Measurements from ENCODE around the gene ETV7.
"Not testable (repeated sequence)": the region's sequence is repeated elsewhere in the genome, so short reads cannot be mapped to it uniquely, and the experiment has no call there.

ETV7 gene

DNA sequence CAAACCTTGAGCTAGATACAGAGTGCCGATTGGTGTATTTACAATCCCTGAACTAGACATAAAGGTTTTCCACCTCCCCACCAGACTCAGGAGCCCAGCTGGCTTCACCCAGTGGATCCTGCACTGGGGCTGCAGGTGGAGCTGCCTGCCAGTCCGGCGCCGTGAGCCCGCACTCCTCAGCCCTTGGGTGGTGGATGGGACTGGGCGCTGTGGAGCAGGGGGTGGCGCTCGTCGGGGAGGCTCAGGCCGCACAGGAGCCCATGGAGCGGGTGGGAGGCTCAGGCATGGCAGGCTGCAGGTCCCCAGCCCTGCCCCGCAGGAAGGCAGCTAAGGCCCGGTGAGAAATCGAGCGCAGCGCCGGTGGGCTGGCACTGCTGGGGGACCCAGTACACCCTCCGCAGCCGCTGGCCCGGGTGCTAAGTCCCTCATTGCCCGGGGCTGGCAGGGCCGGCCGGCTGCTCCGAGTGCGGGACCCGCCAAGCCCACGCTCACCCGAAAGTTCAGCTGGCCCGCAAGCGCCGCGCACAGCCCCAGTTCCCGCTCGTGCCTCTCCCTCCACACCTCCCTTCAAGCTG, 23.3 kb downstream of the ETV7 start:
- not testable (repeated sequence) for DNase-seq (ENCODE audit: low read depth)

DNA sequence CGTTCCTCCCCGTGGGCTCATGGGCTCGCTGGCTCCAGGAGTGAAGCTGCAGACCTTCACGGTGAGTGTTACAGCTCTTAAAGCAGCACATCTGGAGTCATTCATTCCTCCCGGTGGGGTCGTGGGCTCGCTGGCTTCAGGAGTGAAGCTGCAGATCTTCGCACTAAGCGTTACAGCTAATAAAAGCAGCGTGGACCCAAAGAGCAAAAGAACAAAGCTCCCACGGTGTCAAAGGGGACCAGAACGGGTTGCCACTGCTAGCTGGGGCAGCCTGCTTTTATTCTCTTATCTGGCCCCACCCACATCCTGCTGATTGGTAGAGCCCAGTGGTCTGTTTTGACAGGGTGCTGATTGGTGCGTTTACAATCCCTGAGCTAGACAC, 24.1 kb downstream of the ETV7 start:
- DNase-seq (ENCODE audit: low read depth), result not testable (repeated sequence)

DNA sequence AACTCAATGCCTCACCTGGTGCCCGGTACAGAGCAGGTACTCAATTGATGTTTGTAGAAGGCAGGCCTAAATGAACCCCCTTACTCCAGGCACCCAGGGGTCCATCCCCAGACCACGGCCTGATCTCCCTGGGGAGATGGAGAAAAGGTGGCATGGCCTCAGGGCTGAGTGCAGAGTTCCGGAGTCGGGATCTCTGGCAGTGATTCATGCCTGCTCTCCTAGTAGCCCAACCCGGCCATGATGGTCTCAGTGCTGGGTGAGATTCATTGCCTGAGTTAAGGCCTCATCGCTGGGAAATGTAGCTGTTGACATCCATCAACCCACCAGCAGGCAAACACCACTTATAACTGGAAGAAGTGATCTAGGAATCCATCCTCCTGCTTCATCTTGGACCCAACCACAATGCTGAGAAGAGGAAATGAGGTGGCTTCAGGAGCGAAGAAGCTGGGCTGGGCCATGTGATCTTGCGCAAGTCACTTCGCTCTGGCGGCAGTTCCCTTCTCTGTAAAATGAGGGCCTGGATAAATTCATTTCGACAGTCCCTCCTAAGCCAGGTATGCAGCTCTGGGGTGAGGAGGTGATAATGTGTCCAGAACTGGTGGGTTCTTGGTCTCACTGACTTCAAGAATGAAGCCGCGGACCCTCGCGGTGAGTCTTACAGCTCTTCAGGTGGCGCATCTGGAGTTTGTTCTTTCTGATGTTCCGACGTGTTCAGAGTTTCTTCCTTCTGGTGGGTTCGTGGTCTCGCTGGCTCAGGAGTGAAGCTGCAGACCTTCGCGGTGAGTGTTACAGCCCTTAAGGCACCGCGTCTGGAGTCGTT, 24.7 kb downstream of the ETV7 start:
- DNase-seq (ENCODE audit: low read depth), result no peak

DNA sequence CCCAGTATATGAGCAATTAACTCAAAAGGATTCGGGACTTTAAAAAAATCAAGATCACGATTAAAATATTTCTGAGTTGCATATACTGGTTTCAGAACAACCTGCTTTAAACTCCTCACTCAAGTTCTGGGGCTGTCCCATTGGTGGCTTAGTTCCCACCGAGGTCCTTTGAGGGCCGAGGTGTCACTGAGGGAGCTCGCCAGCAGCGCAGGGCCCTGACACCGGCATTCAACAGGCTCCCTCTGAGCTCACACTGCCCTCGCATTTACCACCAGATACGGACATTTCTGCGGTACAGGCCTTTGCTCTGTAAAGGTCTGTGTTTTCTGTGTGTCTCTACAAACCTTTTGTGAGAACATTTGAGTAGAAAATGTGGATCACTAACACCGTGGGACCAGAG, 26.4 kb downstream of the ETV7 start:
- no peak for DNase-seq (ENCODE audit: low read depth)

DNA sequence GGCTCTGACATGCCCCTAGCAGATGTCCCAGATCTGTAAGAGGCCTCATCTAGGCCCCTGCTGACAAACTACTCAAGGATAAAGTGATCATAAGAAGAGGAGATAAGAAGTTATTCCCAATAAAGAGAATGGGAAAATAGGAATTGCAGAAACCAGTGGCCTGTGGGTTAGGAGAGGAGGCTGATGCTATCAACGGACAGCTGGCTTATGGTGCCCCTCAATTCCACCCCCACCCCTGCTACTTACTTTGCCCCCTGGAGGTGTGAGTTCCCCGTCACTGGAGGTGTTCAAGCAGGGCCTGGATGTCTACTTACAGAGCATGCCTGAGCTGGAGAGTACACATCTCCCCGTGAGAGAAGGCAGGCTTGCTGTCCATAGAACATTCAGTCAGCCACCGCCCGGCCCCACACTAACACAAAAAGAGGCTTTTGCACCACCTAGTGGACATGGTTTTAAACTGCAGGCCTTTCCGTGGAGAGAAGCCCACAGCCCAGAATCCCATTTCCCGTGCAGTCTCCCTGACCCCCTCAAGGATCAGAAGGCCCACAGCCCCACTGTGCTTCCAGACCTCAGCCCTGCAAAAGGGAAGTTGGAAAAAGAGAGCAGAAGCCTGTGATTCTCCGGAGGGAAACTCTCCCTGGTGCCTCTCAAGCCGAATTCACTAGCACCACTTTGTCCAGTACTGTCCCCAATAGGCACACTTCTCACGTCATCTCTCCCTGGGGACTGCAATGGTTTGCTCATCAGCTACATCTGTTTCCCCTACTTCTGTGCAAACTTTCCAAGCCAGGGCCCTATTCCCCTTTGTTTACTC, 27.0 kb downstream of the ETV7 start:
- DNase-seq (ENCODE audit: low read depth), result peak; percentile 57

DNA sequence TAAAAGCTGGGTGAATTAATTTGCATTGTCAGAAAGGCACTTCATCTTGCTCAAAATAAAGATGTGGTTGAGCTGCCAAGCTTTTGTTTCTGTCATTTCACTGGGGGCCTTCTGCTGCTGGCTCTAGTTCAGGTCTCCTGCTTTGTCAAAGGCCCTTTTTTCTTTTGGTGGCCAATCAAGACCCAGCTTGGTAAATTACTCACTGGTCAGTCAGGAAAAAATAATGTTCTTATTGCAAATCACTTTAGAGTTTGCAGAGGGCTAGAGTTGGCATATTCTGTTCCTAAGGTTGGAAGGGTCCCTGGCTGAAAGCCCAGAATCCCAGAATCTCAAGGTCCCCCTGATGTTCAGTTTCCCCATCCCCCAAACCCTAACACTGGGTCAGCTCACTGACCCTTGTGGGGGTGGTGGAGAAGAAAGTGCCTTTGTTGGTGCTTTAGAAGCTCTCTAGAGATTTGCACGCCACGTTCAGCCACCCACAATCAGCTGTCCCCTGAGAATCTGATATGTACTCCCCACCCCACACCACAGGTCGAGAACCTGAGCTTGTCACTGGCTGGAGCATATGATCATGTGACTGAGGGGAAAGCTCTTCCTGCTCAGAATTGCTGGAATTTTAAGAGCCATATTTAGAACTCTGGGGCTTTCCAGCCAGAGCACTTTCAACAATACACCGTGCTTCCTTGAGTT, 29.1 kb downstream of the ETV7 start:
- DNase-seq (ENCODE audit: low read depth), result no peak

DNA sequence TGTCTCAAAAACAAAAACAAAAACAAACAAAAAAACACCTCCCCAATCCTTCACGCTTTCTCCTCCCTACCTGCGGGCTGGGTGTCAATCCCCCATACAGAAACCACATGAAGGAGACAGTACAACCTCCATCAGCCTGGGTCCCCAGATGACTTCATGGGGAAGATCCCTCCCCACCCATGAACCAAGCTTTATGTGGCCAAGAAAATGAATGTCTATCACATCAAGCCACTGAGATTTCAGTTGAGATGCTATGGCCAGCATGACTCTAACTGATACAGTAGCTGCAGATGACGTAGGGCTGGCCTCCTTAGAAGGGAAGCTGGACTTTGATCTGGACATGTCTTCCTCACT, 29.6 kb downstream of the ETV7 start:
- DNase-seq (ENCODE audit: low read depth), result no peak

DNA sequence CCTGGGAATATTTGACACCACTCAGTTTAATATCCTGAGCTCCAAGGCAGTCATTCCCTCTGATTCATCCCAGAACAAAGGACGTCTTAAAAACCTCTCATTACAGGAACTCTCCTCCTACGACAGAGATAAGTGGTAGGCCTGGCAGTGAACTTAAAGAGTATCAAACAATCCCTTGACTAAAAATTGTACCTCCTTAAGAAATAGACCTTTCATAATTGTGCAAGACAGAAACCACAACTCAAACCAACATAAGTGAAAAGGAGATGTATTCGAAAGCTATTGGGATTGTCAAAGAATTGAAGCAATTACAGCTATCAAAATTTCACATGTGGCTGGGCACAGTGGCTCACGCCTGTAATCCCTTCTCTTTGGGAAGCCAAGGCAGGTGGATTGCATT, 31.6 kb downstream of the ETV7 start:
- DNase-seq (ENCODE audit: low read depth), result no peak

DNA sequence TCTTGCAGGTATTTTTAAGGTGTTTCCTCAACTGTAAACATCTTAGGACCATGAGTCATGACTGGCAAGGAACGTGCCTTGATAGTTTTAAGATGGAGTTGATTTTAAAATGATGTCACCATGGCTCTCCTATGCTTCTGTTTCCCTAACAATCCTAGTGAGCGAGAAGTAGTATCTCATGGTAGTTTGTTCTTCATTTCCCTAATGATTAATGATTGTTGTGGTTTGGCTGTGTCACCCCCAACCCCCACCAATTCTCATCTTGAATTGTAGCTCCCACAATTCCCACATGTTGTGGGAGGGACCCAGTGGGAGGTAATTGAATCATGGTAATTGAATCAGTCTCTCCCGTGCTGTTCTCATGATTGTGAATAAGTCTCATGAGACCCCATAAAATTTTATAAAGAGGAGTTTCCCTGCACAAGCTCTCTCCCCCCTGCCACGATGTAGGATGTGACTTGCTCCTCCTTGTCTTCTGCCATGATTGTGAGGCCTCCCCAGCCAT, 34.0 kb downstream of the ETV7 start:
- DNase-seq (ENCODE audit: low read depth), result no peak

DNA sequence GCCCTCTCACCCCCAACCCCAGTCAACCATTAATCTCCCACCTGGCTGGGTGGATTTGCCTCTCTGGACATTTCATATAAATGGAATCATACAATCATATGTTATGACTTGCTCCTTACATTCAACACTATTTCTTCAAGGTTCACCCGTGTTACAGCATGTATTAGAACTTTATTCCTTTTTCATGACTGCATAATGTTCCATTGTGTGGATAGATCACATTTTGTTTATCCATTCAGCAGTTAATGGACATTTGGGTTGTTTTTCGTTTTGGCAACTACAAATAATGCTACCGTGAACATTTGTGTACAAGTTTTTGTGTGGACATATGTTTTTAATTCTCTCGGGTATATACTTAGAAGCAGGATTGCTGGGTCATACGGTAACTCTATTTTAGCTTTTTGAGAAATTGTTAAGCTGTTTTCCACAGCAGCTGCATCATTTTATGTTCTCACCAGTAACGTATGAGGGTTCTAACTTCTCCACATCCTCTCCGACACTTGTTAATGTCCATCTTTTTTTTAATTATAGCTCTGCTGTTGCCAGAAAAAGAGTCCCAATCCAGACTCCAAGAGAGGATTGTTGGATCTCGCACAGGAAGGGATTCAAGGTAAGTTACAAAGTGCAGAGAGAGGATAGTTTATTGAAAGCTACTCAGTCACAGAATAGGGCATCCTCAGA, 34.9 kb downstream of the ETV7 start:
- DNase-seq (ENCODE audit: low read depth), result no peak

DNA sequence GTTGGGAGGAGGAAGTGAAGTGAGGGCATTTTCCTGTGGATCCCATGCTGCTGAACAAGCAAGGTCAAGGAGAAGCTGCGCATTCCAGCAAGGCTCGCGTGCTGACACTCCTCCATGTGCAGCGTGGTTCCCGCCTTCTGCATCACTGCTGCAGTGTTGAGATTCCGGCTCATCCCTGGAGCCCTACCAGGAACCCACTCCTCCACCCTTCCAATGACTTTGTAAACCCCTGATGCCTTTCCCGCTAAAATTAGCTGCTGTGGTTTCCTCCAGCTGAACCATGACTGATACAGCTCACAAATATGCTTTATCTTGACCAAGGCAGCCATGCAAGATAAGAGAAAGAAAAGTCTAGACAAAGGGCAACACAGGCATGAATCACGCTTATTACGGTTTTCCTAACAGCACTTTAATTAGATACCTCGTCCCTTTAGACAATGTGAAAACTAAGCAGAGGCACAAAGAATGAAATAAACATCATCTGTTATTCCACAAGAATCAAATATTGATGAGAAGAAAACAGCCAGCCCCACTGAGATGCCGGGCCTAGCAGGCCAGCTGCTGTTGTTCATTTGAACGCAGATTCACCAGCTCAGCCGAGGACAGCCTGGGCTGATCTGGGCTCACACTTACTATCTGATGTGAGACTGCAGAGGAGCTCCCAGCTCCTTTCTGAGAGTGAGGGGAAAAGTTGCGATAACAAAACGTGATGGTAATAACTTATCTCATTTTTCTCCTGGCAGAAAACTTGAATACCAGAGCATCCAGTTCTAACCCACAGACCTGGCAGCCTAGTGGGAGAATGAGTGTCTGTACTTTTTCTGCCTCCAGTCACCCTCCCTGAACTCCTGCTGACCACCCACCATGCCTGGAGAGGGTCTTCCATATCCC, 36.5 kb downstream of the ETV7 start:
- DNase-seq (ENCODE audit: low read depth), result no peak

DNA sequence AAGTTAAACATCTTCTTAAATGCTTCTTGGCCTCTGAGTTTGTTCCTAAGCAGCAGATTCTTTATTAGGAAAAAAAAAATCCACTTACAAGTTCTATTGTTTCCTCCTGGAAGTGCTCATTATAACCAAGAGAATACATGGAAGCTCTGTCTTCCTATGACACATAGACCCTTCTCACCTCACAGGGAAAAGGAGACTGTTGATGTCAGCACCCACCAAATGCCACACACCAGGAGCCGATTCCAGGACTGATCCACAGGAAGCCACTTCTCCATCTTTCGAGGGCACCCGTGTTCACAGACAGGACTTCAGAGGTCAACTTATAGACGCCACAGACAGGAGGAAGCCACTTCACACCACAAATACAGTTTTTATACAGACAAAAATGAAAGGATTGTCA, 37.4 kb downstream of the ETV7 start:
- DNase-seq (ENCODE audit: low read depth), result no peak

DNA sequence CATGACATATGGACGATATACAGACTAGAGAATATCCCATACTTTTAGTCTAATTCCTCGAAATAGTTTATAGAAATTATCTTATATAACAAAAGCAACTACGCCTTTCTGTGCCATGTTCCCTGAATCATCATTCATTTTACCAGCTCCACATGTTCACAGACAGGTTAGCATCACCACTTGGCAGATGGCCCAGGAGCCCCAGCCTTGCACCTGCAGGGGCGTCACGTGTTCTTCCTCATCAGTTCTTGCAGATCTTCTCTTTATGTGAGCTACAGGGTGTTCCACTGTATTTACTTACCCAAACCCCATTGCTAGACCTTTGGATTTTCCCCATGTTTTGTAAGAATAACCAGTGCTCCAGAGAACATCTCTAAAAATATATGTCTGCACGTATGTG, 38.2 kb downstream of the ETV7 start:
- DNase-seq (ENCODE audit: low read depth), result no peak

DNA sequence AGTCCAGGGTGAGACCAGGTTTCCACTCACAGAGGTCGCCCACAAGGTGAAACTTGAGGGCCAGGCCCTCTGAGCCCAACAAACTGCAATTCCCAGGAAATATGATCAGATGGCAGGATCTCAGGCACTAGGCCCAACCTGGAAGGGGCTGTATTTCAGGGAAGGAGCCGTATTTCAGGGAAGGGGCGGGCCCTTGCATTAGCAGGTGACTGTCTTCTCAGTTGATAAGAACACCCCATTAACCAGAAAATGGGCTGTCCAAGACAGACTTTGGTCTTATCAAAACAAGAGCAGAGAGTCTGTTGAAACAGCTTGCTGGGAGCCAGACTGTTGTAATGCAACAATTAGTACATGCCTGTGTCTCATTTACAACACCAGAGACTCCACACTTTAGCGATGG, 39.8 kb downstream of the ETV7 start:
- DNase-seq (ENCODE audit: low read depth), result no peak

DNA sequence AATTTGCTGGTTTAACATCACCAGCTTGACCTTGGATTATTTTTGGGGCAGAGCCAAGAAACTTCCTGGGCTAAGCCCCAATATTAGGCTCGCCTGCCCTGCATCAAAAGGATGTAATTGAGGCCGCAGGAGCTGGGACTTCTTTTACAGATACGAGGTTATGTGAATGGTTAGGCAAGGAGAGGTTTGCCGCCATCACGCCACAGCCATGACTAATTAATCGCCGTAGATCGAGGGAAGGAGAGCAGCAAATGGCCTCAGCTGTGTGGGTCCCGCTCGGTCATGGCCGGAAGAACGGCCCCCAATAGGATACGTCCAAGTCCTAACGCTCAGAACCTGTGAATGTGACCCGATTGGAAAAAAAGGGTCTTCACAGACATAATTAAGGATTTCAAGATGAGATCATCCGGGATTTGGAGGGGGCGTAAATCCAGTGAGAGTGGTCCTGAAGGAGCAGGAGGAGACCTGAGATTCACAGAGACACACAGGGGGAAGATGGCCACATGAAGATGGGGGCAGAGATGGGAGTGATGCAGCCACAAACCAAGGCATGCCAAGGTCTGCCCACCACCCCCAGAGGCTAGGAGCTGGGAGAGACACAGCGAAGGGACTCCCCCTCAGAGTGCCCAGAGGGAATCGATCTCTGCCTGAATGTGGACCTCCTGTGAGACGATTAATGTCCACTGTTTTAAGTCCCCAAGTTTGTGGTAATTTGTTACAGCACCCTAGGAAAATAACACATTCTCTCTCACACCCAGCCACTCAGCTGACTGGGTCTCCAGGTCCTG, 40.8 kb downstream of the ETV7 start:
- no peak for DNase-seq (ENCODE audit: low read depth)

DNA sequence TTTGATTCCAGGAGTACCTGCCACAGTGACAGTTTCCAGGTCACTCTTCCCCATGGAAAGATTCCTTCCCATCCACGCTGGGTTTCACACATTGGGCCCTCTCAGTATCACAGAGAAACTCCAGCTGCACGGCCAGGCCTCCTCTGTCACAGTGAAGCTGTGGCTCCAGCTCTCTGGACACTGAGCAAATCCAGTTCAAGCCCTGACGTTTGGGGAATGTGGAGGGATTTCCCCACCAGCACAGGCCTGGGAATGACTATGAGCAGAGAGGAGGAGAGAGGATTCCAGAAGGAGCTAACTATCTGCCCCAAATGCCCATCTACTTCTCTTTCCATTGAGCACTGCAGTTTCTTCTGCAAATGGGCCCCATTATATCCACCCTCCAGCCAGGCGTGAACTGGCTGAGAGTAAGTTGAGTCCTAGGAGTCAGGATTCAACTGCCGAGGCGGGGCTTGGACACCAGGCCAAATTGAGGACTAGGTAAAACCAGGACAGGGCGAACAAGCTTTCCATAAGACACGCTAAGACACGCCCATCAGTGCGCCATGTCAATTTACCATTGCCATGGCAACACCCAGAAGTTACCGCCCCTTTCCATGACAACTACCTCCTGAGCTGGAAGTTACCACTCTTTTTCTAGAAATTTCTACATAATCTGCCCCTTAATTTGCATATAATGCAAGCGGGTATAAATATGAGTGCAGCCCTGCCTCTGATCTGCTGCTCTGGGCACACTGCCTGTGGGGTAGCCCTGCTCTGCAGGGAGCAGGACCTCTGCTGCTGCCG, 41.6 kb downstream of the ETV7 start:
- no peak for DNase-seq (ENCODE audit: low read depth)

DNA sequence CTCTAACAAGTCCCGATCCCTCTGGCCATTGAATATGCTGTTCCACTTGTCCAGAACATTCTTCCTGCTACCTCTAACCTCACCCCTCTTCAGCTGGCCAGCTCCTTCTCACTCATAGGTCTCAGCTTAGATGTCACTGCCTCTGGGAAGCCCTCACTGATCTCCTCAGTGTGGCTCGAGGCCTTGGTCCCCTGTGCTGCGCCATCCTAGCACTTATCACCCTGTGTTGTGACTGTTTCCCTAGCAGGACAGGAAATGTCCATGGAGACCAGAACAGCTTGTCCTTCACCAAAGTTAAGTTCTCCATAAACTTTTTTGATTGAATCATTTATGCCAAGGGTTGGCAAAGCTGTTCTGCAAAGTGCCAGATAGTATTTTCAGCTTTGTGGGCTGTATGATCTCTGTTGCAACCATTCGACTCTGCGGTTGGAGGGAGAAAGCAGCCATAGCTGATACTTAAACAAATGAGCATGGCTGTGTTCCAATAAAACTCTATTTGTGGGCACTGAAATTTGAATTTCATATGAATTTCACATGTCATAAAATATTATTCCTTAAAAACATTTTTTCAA, 44.3 kb downstream of the ETV7 start:
- no peak for DNase-seq (ENCODE audit: low read depth)

DNA sequence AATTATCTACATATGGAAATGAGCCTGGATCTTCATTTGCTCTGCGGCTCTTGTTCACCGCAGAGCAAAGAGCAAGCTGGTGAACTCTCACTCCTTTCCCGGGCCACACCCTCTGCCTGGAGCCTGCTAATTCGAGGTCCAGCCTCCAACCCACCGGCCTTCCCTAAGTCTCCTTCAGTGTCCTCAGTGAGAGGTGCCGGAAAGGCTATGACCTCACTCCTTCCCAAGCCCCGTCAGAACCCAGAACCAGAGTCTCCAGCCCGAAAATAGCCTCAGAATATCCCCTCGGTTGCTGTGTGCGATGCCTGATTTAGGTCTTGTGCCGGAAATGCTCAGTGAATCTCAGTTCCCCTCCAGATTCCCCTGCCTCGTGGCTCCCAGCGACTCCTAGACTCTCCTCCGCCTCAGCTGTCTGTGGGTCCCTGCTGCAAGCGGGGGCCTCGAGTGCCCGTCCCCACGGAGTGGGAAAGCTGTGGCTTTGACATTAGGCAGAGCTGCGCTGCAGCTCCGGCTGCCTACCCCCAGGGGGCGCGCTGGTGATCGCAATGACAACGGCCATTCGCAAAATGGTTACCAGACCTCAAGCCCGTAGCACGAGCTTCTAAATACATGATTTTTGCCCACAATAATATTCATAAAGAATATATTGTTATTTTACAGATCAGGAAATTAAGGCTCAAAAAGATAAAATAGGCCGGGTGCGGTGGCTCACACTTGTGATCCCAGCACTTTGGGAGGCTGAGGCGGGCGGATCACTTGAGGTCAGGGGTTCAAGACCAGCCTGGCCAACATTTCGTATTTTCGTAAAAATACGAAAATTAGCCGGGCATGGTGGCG, 46.6 kb downstream of the ETV7 start:
- peak; percentile 49 for DNase-seq (ENCODE audit: low read depth)
